ENCODE measurements around the gene TES.

DNA sequence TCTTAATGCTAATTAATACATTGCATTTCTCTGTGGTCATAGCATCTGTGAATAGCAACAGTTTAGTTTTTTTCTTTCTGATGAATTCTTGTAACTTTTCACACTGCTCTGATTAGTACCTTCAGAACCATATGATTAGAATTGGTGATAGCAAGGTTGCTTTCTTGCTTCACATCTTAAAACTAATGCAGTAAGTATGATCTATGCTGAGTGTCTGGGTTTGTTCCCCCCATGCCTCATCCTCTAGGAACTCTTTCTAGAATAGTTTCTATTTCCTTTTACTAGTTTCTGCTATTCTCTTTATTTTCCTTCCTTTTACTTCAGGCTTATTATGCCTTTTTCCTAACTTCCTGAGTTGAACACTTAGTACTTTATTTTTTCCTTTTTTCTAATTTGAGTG lies 32.4 kb downstream of the TES start:
- TF ChIP-seq POLR2A (IDR thresholded peaks at IDR 0.05), result no peak
- TF ChIP-seq, protein P1, sequence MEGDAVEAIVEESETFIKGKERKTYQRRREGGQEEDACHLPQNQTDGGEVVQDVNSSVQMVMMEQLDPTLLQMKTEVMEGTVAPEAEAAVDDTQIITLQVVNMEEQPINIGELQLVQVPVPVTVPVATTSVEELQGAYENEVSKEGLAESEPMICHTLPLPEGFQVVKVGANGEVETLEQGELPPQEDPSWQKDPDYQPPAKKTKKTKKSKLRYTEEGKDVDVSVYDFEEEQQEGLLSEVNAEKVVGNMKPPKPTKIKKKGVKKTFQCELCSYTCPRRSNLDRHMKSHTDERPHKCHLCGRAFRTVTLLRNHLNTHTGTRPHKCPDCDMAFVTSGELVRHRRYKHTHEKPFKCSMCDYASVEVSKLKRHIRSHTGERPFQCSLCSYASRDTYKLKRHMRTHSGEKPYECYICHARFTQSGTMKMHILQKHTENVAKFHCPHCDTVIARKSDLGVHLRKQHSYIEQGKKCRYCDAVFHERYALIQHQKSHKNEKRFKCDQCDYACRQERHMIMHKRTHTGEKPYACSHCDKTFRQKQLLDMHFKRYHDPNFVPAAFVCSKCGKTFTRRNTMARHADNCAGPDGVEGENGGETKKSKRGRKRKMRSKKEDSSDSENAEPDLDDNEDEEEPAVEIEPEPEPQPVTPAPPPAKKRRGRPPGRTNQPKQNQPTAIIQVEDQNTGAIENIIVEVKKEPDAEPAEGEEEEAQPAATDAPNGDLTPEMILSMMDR (IDR thresholded peaks at IDR 0.05), result no peak

All from body of pancreas (tissue), 4 donors.